Measurements from ENCODE around the gene NOTCH3.

GRCh38 chr19:15223649-15224361, 23.0 kb upstream of the NOTCH3 start:
- TF ChIP-seq, protein P1, sequence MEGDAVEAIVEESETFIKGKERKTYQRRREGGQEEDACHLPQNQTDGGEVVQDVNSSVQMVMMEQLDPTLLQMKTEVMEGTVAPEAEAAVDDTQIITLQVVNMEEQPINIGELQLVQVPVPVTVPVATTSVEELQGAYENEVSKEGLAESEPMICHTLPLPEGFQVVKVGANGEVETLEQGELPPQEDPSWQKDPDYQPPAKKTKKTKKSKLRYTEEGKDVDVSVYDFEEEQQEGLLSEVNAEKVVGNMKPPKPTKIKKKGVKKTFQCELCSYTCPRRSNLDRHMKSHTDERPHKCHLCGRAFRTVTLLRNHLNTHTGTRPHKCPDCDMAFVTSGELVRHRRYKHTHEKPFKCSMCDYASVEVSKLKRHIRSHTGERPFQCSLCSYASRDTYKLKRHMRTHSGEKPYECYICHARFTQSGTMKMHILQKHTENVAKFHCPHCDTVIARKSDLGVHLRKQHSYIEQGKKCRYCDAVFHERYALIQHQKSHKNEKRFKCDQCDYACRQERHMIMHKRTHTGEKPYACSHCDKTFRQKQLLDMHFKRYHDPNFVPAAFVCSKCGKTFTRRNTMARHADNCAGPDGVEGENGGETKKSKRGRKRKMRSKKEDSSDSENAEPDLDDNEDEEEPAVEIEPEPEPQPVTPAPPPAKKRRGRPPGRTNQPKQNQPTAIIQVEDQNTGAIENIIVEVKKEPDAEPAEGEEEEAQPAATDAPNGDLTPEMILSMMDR (IDR thresholded peaks at IDR 0.05; ENCODE audit: borderline replicate concordance, extremely low read depth, low read length, poor library complexity, severe bottlenecking) = no peak
- TF ChIP-seq EZH2 (IDR thresholded peaks at IDR 0.05; ENCODE audit: borderline replicate concordance, low read depth, low read length, severe bottlenecking) = no peak
